GM23248 (cell line): ENCODE results near the gene KRTAP6-3.

Experiments
- EZH2 ChIP-seq: fragments of 200-600 bp; sonication (generic); IDR thresholded peaks from 2 replicates; pipeline ENCODE4 v1.6.1; 2018; ENCODE audit warnings: antibody characterized with exemption, mild to moderate bottlenecking; ENCODE audit not compliant: insufficient read depth, poor library complexity, severe bottlenecking
- EZH2phosphoT487 ChIP-seq: fragments of 200-600 bp; sonication (generic); IDR thresholded peaks from 2 replicates; pipeline ENCODE4 v1.6.1; 2018; ENCODE audit warnings: antibody characterized with exemption, moderate library complexity, mild to moderate bottlenecking, low read depth; ENCODE audit not compliant: insufficient read depth

- TF ChIP-seq EZH2phosphoT487 (no peak), EZH2 (no peak)
Measured at GRCh38 chr21:30582870-30583269, 9.4 kb upstream of the KRTAP6-3 start.
